ENCODE results near the gene P2RX5.

P2RX5 gene

DNA sequence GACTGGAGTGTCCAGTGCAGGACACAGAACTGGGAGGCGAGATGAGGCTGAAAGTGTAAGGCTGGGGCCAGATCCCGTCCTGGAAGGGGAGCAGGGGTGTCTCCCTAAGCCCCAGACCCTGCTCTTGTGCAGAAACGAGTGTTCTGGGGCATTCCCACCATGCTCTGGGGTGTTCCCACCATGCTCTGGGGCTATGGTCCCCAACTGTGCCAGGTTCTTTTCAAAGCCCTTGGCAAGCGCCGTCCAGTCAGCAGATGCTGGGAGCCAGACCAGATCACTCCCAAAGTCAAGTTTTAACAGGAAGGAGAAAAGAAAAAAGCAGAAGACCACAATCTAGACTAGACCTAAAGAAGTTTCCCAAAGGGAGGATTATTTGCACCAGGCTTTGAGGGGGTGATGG lies 30.1 kb downstream of the P2RX5 start:
- TF ChIP-seq, protein P1, sequence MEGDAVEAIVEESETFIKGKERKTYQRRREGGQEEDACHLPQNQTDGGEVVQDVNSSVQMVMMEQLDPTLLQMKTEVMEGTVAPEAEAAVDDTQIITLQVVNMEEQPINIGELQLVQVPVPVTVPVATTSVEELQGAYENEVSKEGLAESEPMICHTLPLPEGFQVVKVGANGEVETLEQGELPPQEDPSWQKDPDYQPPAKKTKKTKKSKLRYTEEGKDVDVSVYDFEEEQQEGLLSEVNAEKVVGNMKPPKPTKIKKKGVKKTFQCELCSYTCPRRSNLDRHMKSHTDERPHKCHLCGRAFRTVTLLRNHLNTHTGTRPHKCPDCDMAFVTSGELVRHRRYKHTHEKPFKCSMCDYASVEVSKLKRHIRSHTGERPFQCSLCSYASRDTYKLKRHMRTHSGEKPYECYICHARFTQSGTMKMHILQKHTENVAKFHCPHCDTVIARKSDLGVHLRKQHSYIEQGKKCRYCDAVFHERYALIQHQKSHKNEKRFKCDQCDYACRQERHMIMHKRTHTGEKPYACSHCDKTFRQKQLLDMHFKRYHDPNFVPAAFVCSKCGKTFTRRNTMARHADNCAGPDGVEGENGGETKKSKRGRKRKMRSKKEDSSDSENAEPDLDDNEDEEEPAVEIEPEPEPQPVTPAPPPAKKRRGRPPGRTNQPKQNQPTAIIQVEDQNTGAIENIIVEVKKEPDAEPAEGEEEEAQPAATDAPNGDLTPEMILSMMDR (IDR thresholded peaks at IDR 0.05; ENCODE audit: control insufficient read depth, extremely low read depth, insufficient read depth), result no peak
- peak overlapping the region; percentile 30 for H3K4me3 ChIP-seq (ENCODE audit: low read depth, low read length)
- no peak for DNase-seq (ENCODE audit: low read depth)

DNA sequence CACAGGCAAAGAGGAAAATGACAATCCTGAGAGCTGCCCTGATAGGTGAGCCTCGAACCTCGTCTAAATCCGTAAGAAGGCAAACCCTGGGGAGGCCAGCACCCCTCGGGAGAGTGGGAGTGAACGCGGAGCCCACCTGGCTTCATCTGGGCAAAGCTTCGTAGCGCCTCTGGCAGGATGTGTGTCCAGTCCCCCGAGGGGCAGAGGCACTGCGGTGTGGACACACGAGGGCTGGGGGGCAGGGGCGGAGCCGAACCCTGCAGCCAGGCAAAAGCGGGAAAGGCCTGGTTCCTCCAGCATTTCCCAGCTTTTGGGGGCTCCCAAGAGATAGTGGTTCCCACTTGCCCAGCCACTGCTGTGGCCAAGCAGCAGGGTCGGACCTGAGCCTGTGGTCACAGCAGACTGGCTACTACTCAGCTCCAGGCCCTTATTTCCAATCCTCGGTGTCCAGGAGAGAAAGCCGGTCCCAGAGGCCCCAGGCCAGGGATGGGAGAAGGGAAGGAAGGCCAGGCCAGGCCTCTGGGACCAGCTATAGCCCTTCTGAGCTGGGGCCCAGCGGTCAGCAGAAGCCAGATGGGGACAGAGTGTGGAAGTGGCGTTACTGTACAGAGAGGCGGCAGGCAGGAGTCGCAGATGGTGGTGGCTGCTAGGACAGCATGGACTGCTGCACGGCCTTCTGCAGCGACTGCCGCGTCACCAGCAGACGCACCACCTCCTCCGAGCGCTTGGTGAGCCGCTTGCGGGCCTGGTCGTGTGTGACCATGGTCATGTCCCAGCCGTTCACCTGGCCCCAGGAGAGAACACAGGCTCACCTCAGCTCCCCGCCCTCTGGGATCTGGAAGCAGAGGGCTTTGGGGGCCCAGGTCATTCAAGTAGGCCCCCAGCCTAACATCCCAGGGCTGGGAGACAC lies 32.6 kb downstream of the P2RX5 start:
- H3K4me3 ChIP-seq (ENCODE audit: low read depth, low read length), result no peak overlapping the region
- TF ChIP-seq, protein P1 (IDR thresholded peaks at IDR 0.05; ENCODE audit: control insufficient read depth, extremely low read depth, insufficient read depth), result no peak
- DNase-seq (ENCODE audit: low read depth), result no peak

DNA sequence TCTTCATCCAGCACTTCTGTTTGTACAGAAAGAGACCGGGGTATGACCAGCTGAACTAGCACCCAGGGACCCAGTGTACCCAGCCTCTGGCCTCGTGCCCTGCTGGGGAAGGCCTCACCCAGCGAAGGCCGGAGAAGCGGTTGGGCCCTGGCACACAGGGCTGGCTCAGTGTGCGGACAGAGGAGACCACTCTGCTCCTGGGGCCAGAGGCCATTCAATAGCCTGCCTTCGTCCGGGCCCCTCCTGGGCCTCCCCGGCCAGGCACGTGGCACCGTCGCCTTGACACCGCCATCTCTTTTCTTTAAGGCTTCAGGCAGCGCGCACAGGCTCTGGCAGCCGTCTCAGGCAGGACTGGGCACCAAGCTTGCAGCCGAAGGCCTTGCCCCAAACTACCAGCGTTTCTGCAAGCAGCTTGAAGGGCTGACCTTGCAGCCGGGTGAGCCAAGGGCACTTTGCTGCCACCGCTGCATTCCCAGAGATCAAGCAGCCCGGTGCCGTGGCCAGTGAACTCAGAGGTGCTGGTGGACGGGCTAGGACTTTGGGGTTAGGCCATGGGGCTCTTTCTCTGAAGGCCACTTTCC lies 35.6 kb downstream of the P2RX5 start:
- H3K4me3 ChIP-seq (ENCODE audit: low read depth, low read length), result no peak overlapping the region
- TF ChIP-seq, protein P1 (IDR thresholded peaks at IDR 0.05; ENCODE audit: control insufficient read depth, extremely low read depth, insufficient read depth), result no peak
- peak; percentile 62 for DNase-seq (ENCODE audit: low read depth)

DNA sequence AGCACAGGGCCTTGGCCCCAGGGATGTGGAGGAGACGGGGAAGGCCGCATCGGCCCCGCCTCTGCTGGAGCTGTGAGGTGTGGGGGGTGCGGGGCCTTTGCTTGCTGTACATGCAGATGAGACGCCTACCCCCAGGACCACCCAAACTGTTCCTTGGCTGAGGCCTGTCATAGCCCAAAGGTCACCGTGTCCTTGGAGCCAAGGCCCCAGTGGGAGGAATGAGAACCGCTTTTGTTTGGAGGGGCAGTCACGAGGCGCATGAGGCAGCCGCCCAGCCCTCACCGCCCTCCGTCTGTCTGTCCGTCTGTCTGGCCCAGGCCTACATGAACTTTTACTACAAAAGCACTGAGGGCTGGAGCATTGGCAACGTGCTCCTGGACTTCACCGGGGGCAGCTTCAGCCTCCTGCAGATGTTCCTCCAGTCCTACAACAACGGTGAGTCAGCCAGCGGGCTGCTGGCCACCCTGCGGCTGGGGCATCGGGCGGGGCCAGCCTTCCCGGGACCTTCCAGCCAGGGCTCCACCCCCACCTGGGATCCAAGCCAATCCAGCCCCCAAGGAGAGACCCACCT lies 36.3 kb downstream of the P2RX5 start:
- DNase-seq (ENCODE audit: low read depth), result no peak
- TF ChIP-seq, protein P1 (IDR thresholded peaks at IDR 0.05; ENCODE audit: control insufficient read depth, extremely low read depth, insufficient read depth), result no peak
- no peak overlapping the region for H3K4me3 ChIP-seq (ENCODE audit: low read depth, low read length)

DNA sequence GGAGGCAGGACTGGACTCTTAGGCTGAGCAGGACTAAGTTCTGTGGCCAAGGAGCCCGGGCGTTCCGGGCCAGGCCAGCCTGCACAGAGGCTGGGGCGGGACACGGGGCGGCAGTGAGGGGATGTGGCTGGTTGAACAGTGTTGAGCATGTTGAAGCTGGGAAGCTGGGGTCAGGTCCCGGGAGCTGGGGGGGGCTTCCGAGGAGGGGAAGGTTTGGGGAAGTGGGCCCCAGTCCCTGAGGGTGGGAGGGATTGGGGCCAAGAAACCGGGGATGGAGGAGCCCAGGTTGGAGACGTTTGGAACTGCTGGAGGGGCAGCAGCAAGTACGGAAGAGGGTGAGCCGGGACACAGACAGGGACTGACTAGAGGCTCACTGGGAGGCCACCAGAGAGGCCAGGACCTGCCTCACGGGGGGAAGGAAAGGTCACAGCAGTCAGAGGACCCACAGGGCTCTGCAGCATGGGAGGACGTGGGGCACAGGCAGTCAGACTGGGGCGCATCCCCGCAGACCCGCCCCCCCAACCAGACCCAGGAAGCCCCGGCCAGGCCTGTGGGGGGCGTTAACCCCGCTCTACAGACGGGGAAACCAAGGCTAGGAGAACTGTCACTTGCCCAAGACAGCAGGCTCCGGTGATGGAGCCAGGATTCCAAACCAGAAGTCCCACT lies 37.0 kb downstream of the P2RX5 start:
- H3K4me3 ChIP-seq (ENCODE audit: low read depth, low read length), result no peak overlapping the region
- TF ChIP-seq, protein P1 (IDR thresholded peaks at IDR 0.05; ENCODE audit: control insufficient read depth, extremely low read depth, insufficient read depth), result no peak
- no peak for DNase-seq (ENCODE audit: low read depth)

DNA sequence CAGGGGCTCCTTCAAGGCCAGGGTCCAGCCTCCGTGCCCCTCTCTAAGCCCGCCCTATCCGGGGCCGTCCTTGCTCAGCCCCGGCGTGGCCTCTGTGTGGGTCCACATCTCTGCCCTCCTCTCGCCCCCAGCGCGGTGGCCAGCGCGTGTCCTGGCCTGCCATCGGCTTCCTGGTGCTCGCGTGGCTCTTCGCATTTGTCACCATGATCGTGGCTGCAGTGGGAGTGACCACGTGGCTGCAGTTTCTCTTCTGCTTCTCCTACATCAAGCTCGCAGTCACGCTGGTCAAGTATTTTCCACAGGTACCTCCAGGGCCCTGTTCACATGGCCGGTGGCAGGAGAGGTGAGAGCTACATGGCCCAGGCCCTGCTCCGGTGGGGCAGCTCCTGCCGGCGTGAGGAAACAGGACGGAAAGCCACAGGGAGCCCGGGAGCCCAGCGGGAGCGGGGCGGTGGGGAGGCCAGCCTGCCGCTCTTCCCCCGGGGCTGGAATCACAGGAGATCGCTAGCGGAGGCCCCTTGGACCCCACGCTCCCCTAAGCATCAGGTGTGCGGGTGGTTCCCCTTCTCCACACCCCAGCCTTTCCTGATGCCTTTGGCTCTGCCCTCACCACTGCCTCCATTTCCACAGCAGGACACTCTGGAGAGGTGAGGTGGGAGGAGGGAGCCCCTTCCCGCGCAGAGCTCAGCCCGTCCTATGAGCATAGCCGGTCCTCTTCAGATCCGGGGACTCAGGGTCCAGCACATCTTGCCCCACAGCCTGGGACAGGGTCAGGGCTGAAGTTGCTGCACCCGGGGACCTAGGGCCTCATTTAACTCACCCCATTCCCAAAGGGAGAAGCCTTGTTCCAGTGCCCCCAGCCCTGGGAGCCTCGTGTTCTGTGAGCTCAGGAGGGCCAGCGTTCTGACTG lies 37.8 kb downstream of the P2RX5 start:
- H3K4me3 ChIP-seq (ENCODE audit: low read depth, low read length), result no peak overlapping the region
- no peak for DNase-seq (ENCODE audit: low read depth)
- TF ChIP-seq, protein P1 (IDR thresholded peaks at IDR 0.05; ENCODE audit: control insufficient read depth, extremely low read depth, insufficient read depth), result no peak

All from LNCaP clone FGC (cell line).